K562 (cell line): ENCODE measurements around the gene DCTN5. TPM values are rescaled to one million over a fixed set of nuclear protein-coding genes. Genes with fewer than 3 reads are reported as not detected.
A peak's percentile ranks its signal among the peaks of the same experiment; 100 is the strongest.

Experiments
- BRCA1 ChIP-seq, 2 experiments: fragments of 450-650 bp in 1 of 2; sonication (generic) in 1 of 2; formaldehyde crosslinking in 1 of 2; IDR thresholded peaks; 2 replicates each; pipeline versions ENCODE4 v1.5.0 to v1.6.1; 2017 to 2020; ENCODE audit warnings: mild to moderate bottlenecking in 1 of 2, missing genetic modification reagents in 1 of 2
- BRF1 ChIP-seq: IDR thresholded peaks from 3 replicates; pipeline ENCODE4 v1.6.1; 2011; ENCODE audit warnings: borderline replicate concordance, mild to moderate bottlenecking; ENCODE audit not compliant: insufficient read length; ENCODE audit errors: extremely low read depth
- CBX3 ChIP-seq, 2 experiments: IDR thresholded peaks; 1 replicate in 1 of 2; 2 replicates in 1 of 2; pipeline ENCODE4 v1.6.1; 2012; ENCODE audit warnings: inconsistent platforms in 2 of 2, low read length in 2 of 2, borderline replicate concordance in 1 of 2, control low read depth in 1 of 2
- HNRNPK ChIP-seq: fragments of 200-400 bp; formaldehyde crosslinking; IDR thresholded peaks from one replicate; pipeline ENCODE4 v1.6.1; 2018; ENCODE audit warnings: mild to moderate bottlenecking, low read depth, low read length; ENCODE audit not compliant: poor library complexity, severe bottlenecking
- NUFIP1 ChIP-seq: fragments of 450-650 bp; IDR thresholded peaks from 2 replicates; pipeline ENCODE4 v1.6.1; 2018; ENCODE audit not compliant: partially characterized antibody
- RERE ChIP-seq: sonication (generic); formaldehyde crosslinking; IDR thresholded peaks from 2 replicates; pipeline ENCODE4 v1.8.0; 2023; ENCODE audit warnings: missing genetic modification reagents, mild to moderate bottlenecking, borderline replicate concordance
- RHOXF2B ChIP-seq: fragments of 250-450 bp; sonication (Bioruptor Pico); conservative IDR thresholded peaks from 2 replicates; pipeline ENCODE4 v1.5.1; 2021
- SETDB1 ChIP-seq: IDR thresholded peaks from one replicate; pipeline ENCODE4 v1.6.1; 2012; ENCODE audit warnings: low read length, control low read depth, inconsistent platforms
- SLC30A9 ChIP-seq: fragments of 250-450 bp; sonication (Bioruptor Pico); IDR thresholded peaks from 2 replicates; pipeline ENCODE4 v1.8.0; 2022; ENCODE audit warnings: mild to moderate bottlenecking, moderate library complexity
- SMARCA4 ChIP-seq: fragments of 450-650 bp; IDR thresholded peaks from 2 replicates; pipeline ENCODE4 v1.6.1; 2016
- SMARCB1 ChIP-seq: IDR thresholded peaks from 2 replicates; pipeline ENCODE4 v1.6.1; 2011; ENCODE audit warnings: improper control_type of control experiment, low read depth; ENCODE audit not compliant: insufficient read length
- SMARCE1 ChIP-seq: fragments of 450-650 bp; IDR thresholded peaks from 2 replicates; pipeline ENCODE4 v1.7.1; 2016; ENCODE audit warnings: mild to moderate bottlenecking
- SP2 ChIP-seq: IDR thresholded peaks from 2 replicates; pipeline ENCODE4 v1.6.1; 2011; ENCODE audit warnings: mild to moderate bottlenecking, low read depth, low read length, moderate library complexity; ENCODE audit not compliant: poor library complexity, severe bottlenecking; ENCODE audit errors: extremely low read depth
- TBP ChIP-seq: optimal IDR thresholded peaks from 2 replicates; pipeline ENCODE3; 2011; ENCODE audit warnings: low read depth, low read length, improper control_type of control experiment
- TGIF2 ChIP-seq: sonication (generic); formaldehyde crosslinking; IDR thresholded peaks from 2 replicates; pipeline ENCODE4 v1.8.1; 2022; ENCODE audit warnings: mild to moderate bottlenecking, missing genetic modification reagents, moderate library complexity
- ZBTB17 ChIP-seq: fragments of 450-650 bp; formaldehyde crosslinking; IDR thresholded peaks from 2 replicates; pipeline ENCODE4 v1.4.0; 2020; ENCODE audit warnings: mild to moderate bottlenecking
- ZNF3 ChIP-seq: fragments of 250-450 bp; sonication (Bioruptor Pico); IDR thresholded peaks from 2 replicates; pipeline ENCODE4 v1.5.0; 2021; ENCODE audit warnings: mild to moderate bottlenecking, moderate library complexity
- polyA plus RNA-seq, 8 experiments: library from polyadenylated mRNA; depleted of rRNA in 4 of 8; stranded (reverse) in 5 of 8; unstranded in 3 of 8; fragments of >200 nt; fragmentation: Nextera tagmentation in 2 of 8; fragmentation: Illumina TruSeq in 1 of 8; extraction: Ambion mirVana in 2 of 8; extraction: Trizol in 1 of 8; gene quantifications; 2 replicates each; pipeline versions ENCODE4 v1.2.1 to v1.2.3, GENCODE V29; 2011 to 2014; ENCODE audit warnings: inconsistent platforms in 1 of 8, missing spikeins in 1 of 8
- total RNA-seq, 7 experiments: library from RNA; depleted of rRNA in 6 of 7; stranded (reverse); fragments of >200 nt in 6 of 7; fragmentation: Illumina TruSeq in 2 of 7; extraction: Trizol in 2 of 7; gene quantifications; 2 replicates each; pipeline versions ENCODE4 v1.2.1 to v1.2.3, GENCODE V29; 2011 to 2021; ENCODE audit warnings: low replicate concordance in 1 of 7
- TF ChIP-seq, protein P1 (sequence below): fragments of 250-450 bp; sonication (Bioruptor Pico); IDR thresholded peaks from 2 replicates; pipeline ENCODE4 v1.5.0; 2021; ENCODE audit warnings: mild to moderate bottlenecking, borderline replicate concordance
- TF ChIP-seq, protein P2 (sequence below): conservative IDR thresholded peaks from 2 replicates; pipeline ENCODE4 v1.6.1; 2011; ENCODE audit warnings: low read depth, mild to moderate bottlenecking, low read length; ENCODE audit not compliant: control insufficient read depth

The DCTN5 gene
- total and polyA plus RNA-seq, 9 of the 15 experiments (the other 6 are each of a cell fraction or from before 2014, with no cell fraction given), result 35.8 to 149 (median 75.9) TPM

DNA sequence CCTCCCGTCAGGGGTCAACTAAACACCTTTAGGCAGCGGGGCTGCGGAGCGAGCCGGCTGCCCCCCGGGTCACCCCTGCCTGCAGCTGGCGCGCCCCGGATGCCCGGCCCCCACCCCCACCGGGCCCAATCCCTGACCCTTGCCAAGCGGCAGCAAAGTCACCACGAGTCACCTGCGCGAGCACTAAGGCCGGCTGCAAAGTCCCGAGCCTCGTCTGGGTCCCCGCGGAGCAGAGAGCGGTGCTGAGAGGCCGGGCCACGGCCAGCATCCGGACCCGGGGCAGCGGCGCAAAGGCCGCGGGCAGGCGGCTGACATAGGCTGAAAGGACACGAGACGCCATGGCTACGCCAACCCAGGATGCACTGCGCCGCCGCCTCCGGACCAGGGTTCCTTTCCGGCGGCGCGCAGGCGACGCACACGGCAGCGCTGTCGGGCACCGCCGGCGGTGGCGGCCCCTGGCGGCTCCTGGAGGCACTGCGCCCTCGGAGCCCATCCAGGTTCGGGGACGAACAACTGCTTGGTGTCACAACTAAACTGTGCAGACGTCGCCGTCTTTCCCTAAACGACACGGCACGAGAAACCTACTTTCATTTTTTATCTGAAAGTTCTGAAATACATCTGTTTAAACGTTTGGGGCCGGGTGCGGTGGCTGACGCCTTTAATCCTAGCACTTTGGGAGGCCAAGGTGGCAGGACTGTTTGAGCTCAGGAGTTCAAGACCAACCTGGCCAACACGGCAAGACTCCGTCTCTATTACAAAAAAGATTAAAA, 45.1 kb upstream of the DCTN5 start, which contains the start of gene NDUFAB1 (continued):
- TF ChIP-seq RERE (CRISPR knock-in tag) (no peak), TBP (peak; percentile 68), ZBTB17 (0 out of 2 replicates have a peak, but pooled peaks have one; percentile 27), CBX3 (IDR thresholded peaks at IDR 0.05; ENCODE audit: borderline replicate concordance in 1 of 2, low read length in 2 of 2) (0 out of 3 replicates have a peak, but pooled peaks of 1 of the 2 experiments have one; percentile 55), SMARCE1 (no peak), RHOXF2B (no peak), SMARCB1 (no peak), ZNF3 (no peak), SP2 (peak; percentile 67), BRCA1 (IDR thresholded peaks at IDR 0.05) (no peak), BRCA1 (CRISPR knock-in tag; IDR thresholded peaks at IDR 0.05) (no peak), TGIF2 (0 out of 2 replicates have a peak, but pooled peaks have one; percentile 61), BRF1 (no peak), SLC30A9 (CRISPR knock-in tag) (no peak), SETDB1 (no peak), HNRNPK (no peak), NUFIP1 (no peak), SMARCA4 (no peak)
- TF ChIP-seq, protein P1, sequence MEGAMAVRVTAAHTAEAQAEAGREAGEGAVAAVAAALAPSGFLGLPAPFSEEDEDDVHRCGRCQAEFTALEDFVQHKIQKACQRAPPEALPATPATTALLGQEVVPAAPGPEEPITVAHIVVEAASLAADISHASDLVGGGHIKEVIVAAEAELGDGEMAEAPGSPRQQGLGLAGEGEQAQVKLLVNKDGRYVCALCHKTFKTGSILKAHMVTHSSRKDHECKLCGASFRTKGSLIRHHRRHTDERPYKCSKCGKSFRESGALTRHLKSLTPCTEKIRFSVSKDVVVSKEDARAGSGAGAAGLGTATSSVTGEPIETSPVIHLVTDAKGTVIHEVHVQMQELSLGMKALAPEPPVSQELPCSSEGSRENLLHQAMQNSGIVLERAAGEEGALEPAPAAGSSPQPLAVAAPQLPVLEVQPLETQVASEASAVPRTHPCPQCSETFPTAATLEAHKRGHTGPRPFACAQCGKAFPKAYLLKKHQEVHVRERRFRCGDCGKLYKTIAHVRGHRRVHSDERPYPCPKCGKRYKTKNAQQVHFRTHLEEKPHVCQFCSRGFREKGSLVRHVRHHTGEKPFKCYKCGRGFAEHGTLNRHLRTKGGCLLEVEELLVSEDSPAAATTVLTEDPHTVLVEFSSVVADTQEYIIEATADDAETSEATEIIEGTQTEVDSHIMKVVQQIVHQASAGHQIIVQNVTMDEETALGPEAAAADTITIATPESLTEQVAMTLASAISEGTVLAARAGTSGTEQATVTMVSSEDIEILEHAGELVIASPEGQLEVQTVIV (CRISPR knock-in tag), result peak; percentile 92
- TF ChIP-seq, protein P2, sequence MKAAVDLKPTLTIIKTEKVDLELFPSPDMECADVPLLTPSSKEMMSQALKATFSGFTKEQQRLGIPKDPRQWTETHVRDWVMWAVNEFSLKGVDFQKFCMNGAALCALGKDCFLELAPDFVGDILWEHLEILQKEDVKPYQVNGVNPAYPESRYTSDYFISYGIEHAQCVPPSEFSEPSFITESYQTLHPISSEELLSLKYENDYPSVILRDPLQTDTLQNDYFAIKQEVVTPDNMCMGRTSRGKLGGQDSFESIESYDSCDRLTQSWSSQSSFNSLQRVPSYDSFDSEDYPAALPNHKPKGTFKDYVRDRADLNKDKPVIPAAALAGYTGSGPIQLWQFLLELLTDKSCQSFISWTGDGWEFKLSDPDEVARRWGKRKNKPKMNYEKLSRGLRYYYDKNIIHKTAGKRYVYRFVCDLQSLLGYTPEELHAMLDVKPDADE, result peak; percentile 74
